Measurements from ENCODE around the gene SORT1.
"Not testable (repeated sequence)": the region's sequence is repeated elsewhere in the genome, so short reads cannot be mapped to it uniquely, and the experiment has no call there.

SORT1 gene

GRCh38 chr1:109335091-109335490 is 62.6 kb downstream of the SORT1 start:
- no peak for DNase-seq

GRCh38 chr1:109331113-109331512 is 66.6 kb downstream of the SORT1 start:
- no peak for DNase-seq

- DNase-seq: no peak
These were observed 70.4 kb downstream of the SORT1 start for GRCh38 chr1:109327285-109327684.

DNA sequence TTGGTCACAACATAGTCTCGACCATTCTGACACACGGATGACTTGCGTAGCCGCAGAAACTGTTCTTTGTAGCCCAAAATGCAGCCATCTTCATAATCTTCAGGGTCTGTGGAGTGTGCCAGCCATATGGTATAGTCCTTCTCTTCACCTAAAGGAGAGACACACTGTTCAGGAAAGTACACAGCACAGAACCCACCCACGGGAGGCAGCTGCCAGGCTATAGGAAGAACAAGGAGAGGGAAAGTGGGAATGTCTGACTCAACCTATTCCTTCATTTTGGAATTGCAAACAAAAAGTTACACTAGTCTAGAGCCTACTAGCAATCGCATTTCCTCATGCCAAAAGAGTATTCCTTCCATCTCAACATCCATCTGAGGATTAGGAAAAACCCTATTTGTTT is 74.7 kb downstream of the SORT1 start:
- DNase-seq: no peak

DNA sequence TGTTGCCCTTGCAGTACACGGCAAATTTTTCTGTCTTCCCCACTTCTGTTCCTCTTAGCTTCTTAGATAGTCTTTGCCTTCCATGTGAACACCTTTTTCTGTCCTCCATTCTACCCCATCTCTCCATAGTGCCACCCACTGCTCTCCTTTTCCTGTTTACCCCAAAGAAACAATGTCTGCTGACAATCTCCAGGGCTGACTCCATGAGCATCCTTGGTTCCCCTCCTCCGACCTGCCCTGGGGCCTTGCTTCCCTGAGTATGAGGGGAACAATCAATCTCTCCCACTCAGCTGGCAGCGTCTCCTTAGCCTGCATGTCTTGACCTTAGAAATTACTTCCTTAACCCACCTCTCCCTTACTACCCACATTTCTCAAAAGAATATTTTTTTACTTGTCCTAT is 78.6 kb downstream of the SORT1 start:
- DNase-seq: no peak

DNA sequence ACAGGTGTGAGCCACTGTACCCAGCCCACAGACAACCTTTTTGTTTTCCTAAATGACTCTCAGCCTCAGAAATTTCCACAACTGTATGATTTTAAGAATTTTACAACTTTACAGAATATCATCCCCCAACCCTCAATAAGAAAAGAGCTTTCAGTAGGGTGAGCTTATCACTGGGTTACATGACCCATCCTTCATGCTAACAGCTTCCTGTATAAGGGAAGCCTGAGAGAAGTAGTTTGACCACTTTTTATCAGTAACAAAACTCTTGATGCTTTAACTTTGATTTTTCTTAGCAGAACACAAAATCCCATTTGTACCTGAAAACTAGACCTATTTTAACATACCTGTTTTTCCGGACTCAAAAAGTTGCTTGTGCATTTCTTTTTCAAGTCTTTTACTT is 81.2 kb downstream of the SORT1 start:
- DNase-seq: no peak

DNA sequence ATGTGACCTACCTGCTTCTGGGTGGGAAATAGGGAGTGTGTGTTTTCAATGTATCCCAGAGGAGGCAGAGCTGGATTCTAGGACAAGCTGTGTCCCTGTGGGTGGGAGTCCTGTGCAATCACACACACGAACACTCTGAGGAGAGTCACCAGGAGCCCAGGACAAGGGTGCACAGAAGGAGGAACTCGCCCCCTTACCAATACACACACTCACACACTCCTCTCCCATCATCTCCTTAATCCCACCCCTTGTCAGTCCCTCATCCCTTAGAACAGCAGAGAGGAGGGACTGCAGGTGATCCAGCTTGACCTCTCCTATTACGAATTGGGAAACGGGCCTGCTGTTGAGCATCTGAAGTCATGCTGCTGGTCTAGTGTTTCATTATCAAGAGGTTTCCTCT is 82.4 kb downstream of the SORT1 start:
- no peak for DNase-seq

GRCh38 chr1:109314795-109315194 is 82.9 kb downstream of the SORT1 start:
- DNase-seq: no peak

- no peak for DNase-seq
These were observed 84.5 kb downstream of the SORT1 start for GRCh38 chr1:109312978-109313775.

DNA sequence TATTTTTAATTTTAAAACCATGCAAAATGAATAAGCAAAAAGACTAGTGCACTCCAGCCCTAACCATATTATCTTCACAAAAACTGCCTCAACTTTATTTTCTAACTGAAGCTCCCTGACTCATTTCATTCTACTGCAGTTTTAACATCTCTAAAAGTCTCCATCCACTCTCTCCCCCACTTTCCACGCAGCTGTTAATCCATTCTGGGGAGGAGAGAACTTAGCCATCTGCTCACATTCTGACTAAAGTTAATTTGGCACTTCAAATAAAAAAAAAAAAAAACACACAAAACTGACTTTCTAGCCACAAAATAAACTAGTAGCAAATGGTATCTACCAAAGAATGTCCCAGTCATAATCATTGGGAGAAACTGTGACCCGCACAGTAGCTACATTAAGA is 85.5 kb downstream of the SORT1 start:
- DNase-seq: no peak

- DNase-seq: no peak
These were observed 88.4 kb downstream of the SORT1 start for GRCh38 chr1:109309347-109309746.

DNA sequence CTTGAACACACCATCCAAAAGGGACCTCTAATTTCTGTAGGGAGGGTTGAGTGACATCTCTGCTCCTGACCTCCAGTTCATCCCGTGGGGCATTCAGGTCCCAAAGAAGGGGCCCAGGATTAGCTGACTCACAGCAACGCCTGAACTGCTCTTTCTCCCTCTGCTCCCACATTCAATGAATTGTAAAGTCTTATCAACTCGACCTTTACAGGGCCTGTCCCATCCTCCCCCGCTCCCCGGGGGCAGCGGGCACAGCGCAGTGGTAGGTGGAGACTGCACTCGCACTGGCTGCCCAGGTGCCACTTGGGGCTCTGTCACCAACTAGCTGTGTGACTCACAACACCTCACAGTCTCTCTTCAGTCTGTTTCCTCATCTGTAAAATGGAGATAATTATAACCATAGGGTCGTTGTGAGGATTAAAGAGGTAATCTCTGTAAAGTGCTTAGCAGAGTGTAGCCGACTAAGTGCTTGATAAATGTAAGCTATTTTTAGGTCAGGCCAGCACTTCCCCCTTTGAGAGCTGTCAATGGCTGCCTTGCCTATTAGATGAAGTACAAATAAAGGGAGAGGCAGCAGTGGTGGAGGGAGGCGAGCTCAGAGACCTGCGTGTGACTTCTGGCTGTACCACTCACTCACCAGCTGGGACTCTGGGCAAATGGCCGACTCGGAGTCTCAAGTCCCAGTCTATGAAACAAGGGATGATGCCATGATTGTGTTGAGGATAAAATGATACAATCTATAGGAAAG is 90.3 kb downstream of the SORT1 start:
- DNase-seq: no peak

DNA sequence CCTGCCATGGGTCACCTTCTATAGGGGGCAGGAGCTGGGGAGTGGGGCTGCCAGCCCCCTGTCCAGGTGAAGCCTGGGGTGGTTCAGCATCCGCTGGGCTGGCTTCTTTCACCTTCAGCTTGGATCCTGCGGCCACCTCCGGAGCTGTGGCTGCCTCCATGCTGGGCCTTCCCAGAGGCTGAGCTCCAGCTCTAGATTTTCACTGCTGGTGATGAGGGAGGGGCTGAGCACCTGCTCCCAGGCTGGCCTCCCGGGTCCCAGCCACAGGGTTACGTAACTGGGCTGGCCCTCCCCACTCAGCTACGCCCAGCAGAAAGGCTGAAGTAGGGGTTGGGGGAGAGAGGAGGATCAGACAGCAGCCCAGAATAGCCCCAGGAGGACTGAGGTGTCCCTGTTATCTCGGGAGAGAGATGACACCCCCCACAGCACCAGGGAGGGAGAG is 90.9 kb downstream of the SORT1 start, which contains the start of gene MYBPHL:
Gene MYBPHL (minus strand): TSS at position 180 of the 442 bp plus-strand sequence. CDS start 20 bp downstream, at position 160.
- no peak for DNase-seq

GRCh38 chr1:109305991-109306390 is 91.7 kb downstream of the SORT1 start:
- not testable (repeated sequence) for DNase-seq

GRCh38 chr1:109304226-109304920 is 93.3 kb downstream of the SORT1 start:
- DNase-seq: no peak

DNA sequence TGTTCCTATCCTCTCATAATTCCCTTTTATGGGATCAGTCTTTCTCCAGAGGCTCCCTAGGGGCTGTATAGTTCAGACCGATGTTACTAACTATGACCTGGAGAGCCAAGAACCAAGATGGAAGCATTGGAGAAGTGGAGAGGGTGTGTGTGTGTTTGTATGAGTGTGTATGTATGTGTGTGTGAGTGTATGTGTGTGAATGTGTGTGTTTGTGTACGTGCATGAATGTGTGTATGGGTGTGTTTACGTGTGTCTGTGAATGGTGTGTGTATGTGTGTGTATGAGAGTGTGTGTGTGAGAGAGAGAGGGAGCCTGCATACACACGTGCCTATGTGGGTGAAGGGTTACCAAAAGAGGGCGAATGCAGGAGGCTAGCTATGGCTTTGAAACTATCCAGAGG is 95.8 kb downstream of the SORT1 start:
- DNase-seq: no peak

- DNase-seq: no peak
These were observed 97.0 kb downstream of the SORT1 start for GRCh38 chr1:109300650-109301151.

GRCh38 chr1:109299558-109300343 is 98.0 kb downstream of the SORT1 start:
- DNase-seq: no peak

DNA sequence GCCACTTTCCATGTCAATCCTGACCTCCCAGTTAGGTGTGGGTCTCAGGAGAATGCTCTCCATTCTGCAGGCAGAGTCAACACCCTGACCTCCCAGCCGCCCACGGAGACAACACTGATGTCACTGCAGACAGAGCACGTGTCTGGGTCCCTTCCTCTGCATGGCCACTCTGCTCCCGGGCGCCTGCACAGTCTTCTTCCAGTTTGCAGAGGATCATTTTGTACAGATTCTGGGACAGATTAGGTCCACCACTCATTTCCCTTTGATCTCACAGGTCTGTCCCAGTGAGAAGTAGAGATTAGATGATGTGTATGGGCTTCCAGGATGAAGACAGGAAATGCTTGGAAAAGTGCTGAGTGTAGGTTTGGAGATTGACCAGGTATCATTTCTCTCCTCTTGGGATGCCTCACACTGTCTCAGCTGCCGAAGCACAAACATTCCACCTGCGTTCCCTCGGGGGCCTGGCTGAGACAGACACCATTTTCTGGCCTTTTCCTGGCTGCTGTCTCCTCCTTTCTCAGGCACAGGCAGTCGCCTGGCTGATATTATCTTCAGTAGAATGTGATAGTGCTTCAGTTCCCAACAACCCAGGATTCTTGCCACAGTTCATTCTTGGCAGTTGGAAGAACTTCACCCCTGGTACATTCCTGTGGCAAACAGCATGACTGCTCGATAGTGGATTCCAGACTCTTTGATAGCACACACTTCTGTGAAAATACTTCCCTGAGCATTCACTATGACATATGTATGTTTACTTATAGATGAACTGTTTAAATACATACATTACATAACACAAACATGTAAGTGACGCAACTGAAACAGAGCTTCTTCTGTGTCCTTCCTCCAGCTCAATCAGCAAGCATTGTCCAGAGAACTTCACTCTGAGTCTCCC is 98.8 kb downstream of the SORT1 start:
- no peak for DNase-seq

DNA sequence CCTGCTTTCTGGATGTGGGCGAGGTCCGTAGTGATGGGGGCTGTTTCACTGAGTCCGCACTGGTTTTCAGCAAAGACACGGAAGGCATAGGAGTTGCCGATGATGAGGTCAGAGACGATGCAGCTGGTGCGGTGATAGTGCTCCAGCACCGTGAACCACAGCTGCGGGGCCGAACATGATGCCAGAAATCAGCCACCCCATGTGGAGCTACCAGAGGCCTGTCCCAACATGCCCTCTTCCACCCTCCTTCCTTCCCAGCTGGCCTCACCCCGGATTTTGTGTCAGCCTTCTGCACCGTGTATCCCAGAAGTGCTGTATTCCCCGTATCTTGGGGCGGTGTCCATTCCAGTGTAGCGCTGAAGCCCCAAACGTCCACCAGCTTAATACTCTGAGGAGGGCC is 100.9 kb downstream of the SORT1 start:
- no peak for DNase-seq

GRCh38 chr1:109295712-109296415 is 101.9 kb downstream of the SORT1 start:
- no peak for DNase-seq

Measured in cerebellar nuclear complex (tissue), 1 donor.